T-helper 9 cell (primary cell): ENCODE data around the gene COG3.

Source experiments
- DNase-seq: peaks from one replicate; pipeline ENCODE4 v3.0.0-alpha.2; 2020

The COG3 gene

DNA sequence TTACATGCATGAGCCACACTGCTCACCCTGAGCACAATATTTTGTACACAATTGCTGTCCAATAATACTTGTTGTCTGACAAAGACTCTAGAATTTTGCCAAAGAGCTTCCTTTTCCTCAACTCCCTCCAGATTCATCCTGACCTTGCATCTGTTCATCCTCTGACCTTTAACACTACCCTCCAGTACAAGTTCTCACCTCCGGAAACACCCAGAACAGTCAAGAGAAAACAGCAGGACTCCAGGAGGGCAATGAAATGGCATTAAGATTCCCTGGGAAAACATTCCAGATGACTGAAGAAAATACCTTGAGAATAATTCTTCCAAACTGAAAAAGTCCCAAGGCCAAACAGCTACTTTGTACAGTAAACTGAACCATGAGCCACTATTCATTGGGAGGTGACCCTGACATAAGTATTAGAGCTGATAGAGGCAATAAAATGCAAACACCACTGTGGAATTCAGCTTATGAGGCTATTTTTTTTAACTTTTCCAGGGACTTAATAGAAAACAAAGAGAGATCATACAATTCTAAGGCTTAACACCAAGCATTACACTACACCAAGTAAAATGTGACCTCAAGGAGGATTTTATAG, 15.7 kb upstream of the COG3 start:
- no peak for DNase-seq

DNA sequence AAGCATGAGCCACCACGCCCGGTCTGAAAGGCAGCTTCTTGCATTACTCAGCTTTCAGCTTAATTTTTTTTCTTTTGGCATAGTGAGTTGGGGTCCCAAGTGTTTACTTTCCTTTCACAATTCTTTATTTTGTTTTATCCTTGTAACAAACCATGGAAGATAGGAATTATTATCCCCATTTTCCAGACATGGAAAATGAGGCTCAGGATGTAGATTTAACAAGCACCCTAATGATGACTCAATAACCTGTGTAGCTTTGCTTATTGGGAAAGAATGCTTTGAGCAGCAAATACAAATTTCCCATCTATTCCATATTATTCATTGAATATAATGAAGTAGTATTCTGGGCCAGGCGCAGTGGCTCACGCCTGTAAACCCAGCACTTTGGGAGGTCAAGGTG, 13.5 kb upstream of the COG3 start:
- DNase-seq: no peak

DNA sequence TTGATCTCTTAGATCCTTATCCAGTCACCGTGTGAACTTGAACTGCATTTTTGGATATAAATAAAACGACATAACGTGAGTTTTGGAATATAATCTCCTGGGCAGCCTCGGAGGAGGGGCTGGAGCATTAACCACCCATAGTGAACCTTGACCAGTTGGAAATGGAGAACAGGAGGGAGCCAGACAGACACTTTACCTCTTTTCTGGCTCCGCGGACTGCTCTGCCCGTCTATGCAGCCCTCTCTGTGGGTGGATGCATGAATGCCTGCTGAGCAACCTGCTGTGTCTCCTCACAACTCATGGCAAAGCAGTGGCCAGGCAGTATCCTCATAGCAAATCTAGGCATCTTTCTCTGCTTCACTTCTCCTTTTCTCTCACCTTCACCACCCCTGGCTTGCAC, 10.5 kb upstream of the COG3 start:
- no peak for DNase-seq

- DNase-seq: no peak
These were observed 8.4 kb upstream of the COG3 start for GRCh38 chr13:45456196-45456972.

- no peak for DNase-seq
These were observed 525 bp upstream of the COG3 start for GRCh38 chr13:45464141-45464686.

- DNase-seq: no peak
These were observed 1.6 kb downstream of the COG3 start for GRCh38 chr13:45466359-45466758.

DNA sequence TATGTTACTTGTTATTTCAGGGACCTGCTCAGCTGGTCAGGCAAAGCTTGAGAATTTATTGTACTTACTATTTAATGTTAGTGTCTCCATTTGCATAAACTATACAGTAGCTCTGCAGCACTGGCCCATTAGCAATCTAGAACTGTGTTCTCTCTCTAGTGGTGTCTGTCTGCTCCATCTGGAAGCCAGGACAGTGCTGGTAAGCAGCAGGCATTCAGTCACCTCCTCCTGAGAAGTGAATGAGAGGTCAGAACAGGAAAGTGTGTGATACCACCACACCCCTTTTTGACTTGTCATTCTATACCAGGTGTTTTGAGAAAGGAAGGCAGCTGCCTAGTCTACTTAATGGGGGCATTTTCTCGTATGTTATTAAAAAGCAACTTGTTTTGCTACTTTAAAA, 3.9 kb downstream of the COG3 start:
- DNase-seq: no peak

- no peak for DNase-seq
These were observed 7.5 kb downstream of the COG3 start for GRCh38 chr13:45472171-45472705.

DNA sequence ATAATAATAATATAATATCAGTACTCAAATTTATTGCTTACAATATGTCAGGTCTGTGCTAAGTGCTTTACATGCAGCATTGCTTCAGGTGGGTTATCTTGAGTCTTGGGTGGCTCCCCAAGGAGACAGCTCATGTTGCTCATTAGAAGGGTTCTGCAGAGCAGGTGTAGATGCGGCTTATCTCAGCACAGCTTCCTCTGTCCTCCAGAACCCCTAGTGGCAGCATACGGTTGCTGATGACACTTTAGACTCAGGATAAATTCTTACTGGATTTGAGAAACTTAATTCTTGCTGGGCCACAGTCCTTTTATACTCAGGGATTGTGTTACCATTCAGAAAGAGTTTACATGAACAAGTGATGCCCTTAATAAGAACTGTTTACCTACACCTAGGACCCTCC, 8.9 kb downstream of the COG3 start:
- DNase-seq: no peak

DNA sequence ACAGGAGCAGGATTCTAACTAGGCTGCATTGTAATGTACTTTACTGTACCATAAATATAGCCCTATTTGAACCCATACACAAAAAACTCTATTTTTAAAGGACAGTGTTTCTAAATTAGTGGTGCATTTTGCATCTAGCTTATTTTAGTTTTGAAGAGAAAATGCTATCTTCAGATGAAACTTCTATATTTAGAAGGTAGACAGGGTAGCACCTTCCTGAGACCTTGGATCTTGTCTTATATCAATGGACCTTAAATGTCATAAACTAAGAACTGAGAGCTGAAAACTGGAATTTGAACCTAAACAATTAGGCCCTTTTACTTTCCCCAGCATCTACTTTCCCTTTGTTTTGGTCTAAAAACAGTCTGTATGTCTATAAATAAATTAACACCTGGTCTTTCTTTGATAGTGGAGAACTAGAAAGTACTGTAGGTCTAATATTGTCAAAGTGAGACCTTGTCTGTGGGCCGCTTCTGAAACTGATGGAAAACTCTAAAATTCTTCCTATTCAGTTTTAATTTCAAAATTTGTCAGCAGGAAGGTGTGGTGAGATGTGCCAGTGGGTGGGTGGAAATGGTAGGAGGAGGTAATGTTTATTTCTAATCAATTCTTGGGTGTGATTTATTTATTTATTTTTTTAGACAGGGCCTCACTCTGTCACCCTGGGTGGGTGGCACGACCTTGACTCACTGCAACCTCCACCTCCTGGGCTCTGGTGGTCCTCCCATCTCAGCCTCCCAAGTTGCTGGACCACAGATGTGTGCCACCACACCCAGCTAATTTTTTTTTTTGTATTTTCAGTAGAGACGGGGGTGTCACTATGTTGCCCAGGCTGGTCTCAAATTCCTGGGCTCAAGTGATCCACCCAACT, 10.1 kb downstream of the COG3 start:
- DNase-seq: no peak

GRCh38 chr13:45479661-45480060, 14.9 kb downstream of the COG3 start:
- no peak for DNase-seq

DNA sequence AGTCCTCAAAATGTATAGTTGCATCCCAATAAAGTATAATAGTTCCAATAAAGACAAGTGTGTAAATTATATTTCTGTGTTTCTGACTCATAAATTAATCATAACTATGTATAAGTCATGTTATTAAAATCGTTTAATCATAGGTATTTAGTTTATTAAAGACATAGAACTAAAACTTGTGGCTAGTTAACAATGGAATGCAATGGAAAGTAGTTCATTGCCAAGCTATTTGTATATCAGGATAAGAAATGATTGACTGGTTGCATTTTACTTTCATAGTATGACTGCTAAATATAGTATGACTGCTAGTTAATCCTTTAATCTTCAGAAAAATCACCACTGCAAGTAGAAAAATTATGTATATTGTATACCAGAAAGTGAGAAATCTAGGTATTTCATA, 16.9 kb downstream of the COG3 start:
- no peak for DNase-seq

GRCh38 chr13:45482571-45483173, 17.9 kb downstream of the COG3 start:
- no peak for DNase-seq

DNA sequence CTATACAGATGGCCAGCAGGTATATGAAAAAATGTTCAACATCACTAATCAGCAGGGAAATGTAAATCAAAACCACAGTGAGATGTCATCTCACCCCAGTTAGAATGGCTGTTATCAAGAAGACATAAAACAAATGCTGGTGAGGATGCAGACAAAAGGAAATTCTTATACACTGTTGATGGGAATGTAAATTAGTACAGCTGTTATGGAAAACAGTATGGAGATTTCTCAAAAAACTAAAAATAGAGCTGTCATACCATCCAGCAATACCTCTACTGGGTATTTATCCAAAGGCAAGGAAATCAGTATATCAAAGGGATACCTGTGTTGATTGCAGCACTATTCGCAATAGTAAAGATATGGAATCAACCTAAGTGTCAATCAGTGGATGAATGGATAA, 22.9 kb downstream of the COG3 start:
- DNase-seq: no peak

DNA sequence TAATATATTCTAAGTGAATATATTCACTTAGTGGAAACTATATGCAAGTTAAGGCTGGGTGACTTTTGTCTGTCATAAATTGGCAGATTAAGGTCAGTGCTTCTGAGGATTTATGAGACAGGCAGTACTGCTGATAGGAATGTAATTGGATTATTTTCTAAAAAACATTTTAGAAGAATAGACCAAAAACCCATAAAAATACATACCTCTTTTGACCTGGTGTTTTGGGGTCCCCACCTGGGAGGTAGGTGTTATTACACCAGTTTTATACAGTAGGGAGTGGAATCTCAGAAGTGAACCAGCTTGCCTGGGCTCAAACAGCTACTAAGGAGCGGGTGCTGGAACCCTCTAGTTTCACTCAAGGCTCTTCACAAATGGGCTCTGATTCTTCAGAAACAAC, 25.3 kb downstream of the COG3 start:
- no peak for DNase-seq

GRCh38 chr13:45492538-45492937, 27.8 kb downstream of the COG3 start:
- DNase-seq: no peak

DNA sequence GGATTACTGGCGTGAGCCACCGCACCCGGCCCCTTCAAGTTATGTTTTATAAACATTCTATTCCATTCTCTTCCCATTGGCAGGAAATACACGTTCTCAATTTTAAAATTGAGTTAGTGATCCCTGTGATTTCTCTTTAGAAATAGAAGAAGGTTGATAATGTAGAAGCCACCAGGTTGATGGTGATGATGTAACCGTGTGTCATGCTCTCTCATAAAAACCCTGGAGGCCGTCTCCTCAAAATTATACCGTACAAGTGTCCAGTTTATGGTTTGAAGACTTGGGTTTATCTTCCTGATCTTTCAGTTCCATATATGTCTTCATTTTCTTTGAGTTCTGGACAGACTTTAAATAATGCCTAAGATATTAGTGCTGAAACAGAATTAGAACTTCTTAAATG, 32.2 kb downstream of the COG3 start:
- no peak for DNase-seq

DNA sequence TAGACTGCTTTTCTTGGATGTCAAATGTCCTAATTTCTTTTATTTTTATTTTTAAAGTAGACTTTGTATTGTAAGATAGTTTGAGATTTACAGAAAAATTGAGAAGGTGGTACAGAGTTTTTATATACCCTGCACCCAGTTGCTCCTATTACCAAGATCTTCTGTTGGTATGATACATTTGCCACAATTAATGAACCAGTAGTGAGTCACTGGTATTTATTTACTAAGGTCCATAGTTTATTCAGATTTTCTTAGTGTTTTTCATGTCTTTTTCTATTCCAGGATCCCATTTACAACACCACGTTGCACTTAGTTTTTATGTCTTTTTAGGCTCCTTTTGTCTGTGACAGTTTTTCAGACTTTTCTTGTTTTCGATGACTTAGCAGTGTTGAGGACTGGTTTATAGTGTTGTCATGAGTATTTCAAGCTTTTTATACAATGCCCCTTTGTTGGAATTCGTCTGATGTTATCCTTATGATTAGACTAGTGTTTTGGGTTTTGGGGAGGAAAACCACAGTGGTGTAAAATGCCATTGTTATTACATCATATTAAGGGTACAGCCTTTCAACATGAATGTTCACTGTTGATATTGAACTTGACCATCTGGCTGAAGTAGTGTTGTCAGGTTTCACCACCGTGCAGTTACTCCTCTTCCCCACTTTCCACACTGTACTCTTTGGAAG, 35.9 kb downstream of the COG3 start:
- DNase-seq: no peak

- DNase-seq: no peak
These were observed 36.4 kb downstream of the COG3 start for GRCh38 chr13:45501175-45501526.

DNA sequence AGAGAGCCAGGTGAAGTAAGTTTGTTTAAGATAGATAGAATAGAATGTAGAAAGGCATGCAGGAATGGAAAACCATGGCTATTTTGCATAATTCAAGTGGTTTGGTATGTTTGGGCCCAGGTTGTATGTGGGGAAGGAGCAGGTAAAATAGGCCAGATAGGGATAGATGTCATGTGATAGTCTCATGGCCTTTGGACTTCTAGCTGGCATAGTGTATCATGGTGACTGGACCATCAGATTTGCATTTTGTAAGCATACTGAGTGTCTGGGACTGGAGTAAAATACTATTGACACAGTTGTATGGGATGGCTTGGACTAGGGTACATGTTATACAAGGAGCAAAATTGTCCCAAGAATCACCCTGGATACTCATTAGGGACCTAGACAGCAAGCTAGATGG, 38.9 kb downstream of the COG3 start:
- DNase-seq: no peak

GRCh38 chr13:45506811-45507210, 42.1 kb downstream of the COG3 start:
- no peak for DNase-seq

DNA sequence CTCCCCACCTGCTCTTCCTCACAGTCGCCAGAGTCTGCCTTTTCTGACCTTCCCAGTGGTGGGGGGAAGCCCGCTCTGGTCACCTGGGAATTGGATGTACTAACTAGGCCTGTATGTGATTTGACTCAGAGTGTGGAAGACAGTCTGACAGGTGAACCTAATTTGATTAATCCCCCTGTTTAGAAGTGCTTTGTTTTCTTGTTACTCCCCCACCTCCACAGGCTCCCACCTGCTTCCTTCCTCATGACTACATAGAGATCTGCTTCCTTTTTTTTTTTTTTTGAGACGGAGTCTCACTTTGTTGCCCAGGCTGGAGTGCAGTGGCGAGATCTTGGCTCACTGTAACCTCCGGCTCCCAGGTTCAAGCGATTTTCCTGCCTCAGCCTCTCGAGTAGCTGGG, 44.0 kb downstream of the COG3 start:
- no peak for DNase-seq
